H9 (cell line): ENCODE data around the gene TMTC1. TPM values are rescaled to one million over a fixed set of nuclear protein-coding genes. Genes with fewer than 3 reads are reported as not detected.

Source experiments
- DNase-seq: peaks from one replicate; pipeline ENCODE4 v3.0.0-alpha.2; 2017
- H2AFZ ChIP-seq: one replicate; pipeline ENCODE4 v1.6.1; 2013; ENCODE audit warnings: mild to moderate bottlenecking, low read length, control low read depth, moderate library complexity
- H2AK5ac ChIP-seq: 2 replicates; pipeline ENCODE4 v1.6.1; 2013; ENCODE audit warnings: low read length, control low read depth, mixed read lengths; ENCODE audit not compliant: insufficient read length
- H2BK120ac ChIP-seq: one replicate; pipeline ENCODE4 v1.6.1; 2013; ENCODE audit warnings: low read depth, mild to moderate bottlenecking, low read length, control low read depth, inconsistent platforms; ENCODE audit not compliant: poor library complexity, severe bottlenecking
- H2BK12ac ChIP-seq: 2 replicates; pipeline ENCODE4 v1.6.1; 2013; ENCODE audit warnings: low read length, control low read depth, mixed read lengths, low read depth; ENCODE audit not compliant: insufficient read length
- H2BK15ac ChIP-seq: 2 replicates; pipeline ENCODE4 v1.6.1; 2013; ENCODE audit warnings: low read depth, low read length, control low read depth
- H2BK20ac ChIP-seq: one replicate; pipeline ENCODE4 v1.6.1; 2013; ENCODE audit warnings: low read depth, mild to moderate bottlenecking, low read length, control low read depth, inconsistent platforms; ENCODE audit not compliant: poor library complexity, severe bottlenecking
- H2BK5ac ChIP-seq: 2 replicates; pipeline ENCODE4 v1.6.1; 2013; ENCODE audit warnings: low read length, control low read depth, mixed read lengths; ENCODE audit not compliant: insufficient read length
- H3K14ac ChIP-seq: 2 replicates; pipeline ENCODE4 v1.6.1; 2013; ENCODE audit warnings: low read length, control low read depth; ENCODE audit not compliant: insufficient read depth
- H3K18ac ChIP-seq: 2 replicates; pipeline ENCODE4 v1.6.1; 2013; ENCODE audit warnings: low read depth, mild to moderate bottlenecking, mixed read lengths, low read length, control low read depth; ENCODE audit not compliant: insufficient read length
- H3K23ac ChIP-seq: 2 replicates; pipeline ENCODE4 v1.6.1; 2013; ENCODE audit warnings: low read length, control low read depth, mixed read lengths, low read depth; ENCODE audit not compliant: insufficient read length
- H3K23me2 ChIP-seq: 2 replicates; pipeline ENCODE4 v1.6.1; 2013; ENCODE audit warnings: low read depth, mild to moderate bottlenecking, mixed read lengths, low read length, control low read depth; ENCODE audit not compliant: insufficient read length, poor library complexity, severe bottlenecking
- H3K27ac ChIP-seq: 2 replicates; pipeline ENCODE4 v1.5.1; 2013; ENCODE audit warnings: low read length, control low read depth, mixed read lengths, low read depth; ENCODE audit not compliant: insufficient read length
- H3K27me3 ChIP-seq: 2 replicates; pipeline ENCODE4 v1.6.1; 2013; ENCODE audit warnings: low read length, control low read depth, inconsistent platforms; ENCODE audit not compliant: insufficient read depth
- H3K4ac ChIP-seq: 2 replicates; pipeline ENCODE4 v1.6.1; 2013; ENCODE audit warnings: low read depth, mild to moderate bottlenecking, control low read depth, inconsistent platforms, low read length, moderate library complexity
- H3K4me1 ChIP-seq: 2 replicates; pipeline ENCODE4 v1.6.1; 2013; ENCODE audit warnings: low read length, control low read depth, inconsistent platforms; ENCODE audit not compliant: insufficient read depth
- H3K4me2 ChIP-seq: 2 replicates; pipeline ENCODE4 v1.6.1; 2013; ENCODE audit warnings: low read length, control low read depth, mixed read lengths; ENCODE audit not compliant: insufficient read length, insufficient read depth
- H3K56ac ChIP-seq: 2 replicates; pipeline ENCODE4 v1.6.1; 2013; ENCODE audit warnings: low read depth, mild to moderate bottlenecking, mixed read lengths, low read length, control low read depth; ENCODE audit not compliant: insufficient read length
- H3K79me1 ChIP-seq: 2 replicates; pipeline ENCODE4 v1.6.1; 2013; ENCODE audit warnings: low read depth, mild to moderate bottlenecking, moderate library complexity, low read length, control low read depth, inconsistent platforms; ENCODE audit not compliant: insufficient read depth, poor library complexity, severe bottlenecking
- H3K79me2 ChIP-seq: 2 replicates; pipeline ENCODE4 v1.6.1; 2013; ENCODE audit warnings: low read length, control low read depth, inconsistent platforms; ENCODE audit not compliant: insufficient read depth
- H3K9ac ChIP-seq: 2 replicates; pipeline ENCODE4 v1.6.1; 2013; ENCODE audit warnings: low read length, control low read depth, mixed read lengths; ENCODE audit not compliant: insufficient read length; ENCODE audit errors: extremely low read depth
- H3K9me3 ChIP-seq: one replicate; pipeline ENCODE4 v1.6.1; 2013; ENCODE audit warnings: low read depth, low read length, inconsistent platforms; ENCODE audit not compliant: control insufficient read depth
- H3T11ph ChIP-seq: one replicate; pipeline ENCODE4 v1.6.1; 2013; ENCODE audit warnings: mild to moderate bottlenecking, low read length, control low read depth, inconsistent platforms
- H4K20me1 ChIP-seq: one replicate; pipeline ENCODE4 v1.6.1; 2013; ENCODE audit not compliant: control insufficient read depth, insufficient read length, insufficient read depth
- H4K5ac ChIP-seq: 2 replicates; pipeline ENCODE4 v1.6.1; 2013; ENCODE audit warnings: low read depth, mild to moderate bottlenecking, mixed read lengths, low read length, control low read depth; ENCODE audit not compliant: insufficient read length
- H4K8ac ChIP-seq: replicated peaks from 2 replicates; pipeline ENCODE4 v1.6.1; 2013; ENCODE audit warnings: low read length, control low read depth, mixed read lengths, low read depth; ENCODE audit not compliant: insufficient read length
- H4K91ac ChIP-seq: 2 replicates; pipeline ENCODE4 v1.6.1; 2013; ENCODE audit warnings: low read depth, mild to moderate bottlenecking, moderate library complexity, mixed read lengths, low read length, control low read depth; ENCODE audit not compliant: insufficient read length
- H3K27ac Mint-ChIP-seq, 3 experiments: 2 replicates in 2 of 3; 3 replicates in 1 of 3; pipeline ENCODE4 v1.8.0; 2020 to 2021; ENCODE audit warnings: mixed read lengths in 3 of 3, mild to moderate bottlenecking in 1 of 3, moderate library complexity in 1 of 3
- H3K27me3 Mint-ChIP-seq: 2 replicates; pipeline ENCODE4 v1.8.0; 2021; ENCODE audit warnings: low read depth, mild to moderate bottlenecking, moderate library complexity, mixed read lengths
- H3K36me3 Mint-ChIP-seq, 3 experiments: 2 replicates in 2 of 3; 3 replicates in 1 of 3; pipeline ENCODE4 v1.8.0; 2020 to 2021; ENCODE audit warnings: low read depth in 3 of 3, mixed read lengths in 3 of 3; ENCODE audit not compliant: insufficient read depth in 1 of 3
- H3K4me1 Mint-ChIP-seq, 2 experiments: 2 replicates each; pipeline ENCODE4 v1.8.0; 2020; ENCODE audit warnings: mixed read lengths in 2 of 2
- H3K4me3 Mint-ChIP-seq, 2 experiments: 2 replicates in 1 of 2; 3 replicates in 1 of 2; pipeline ENCODE4 v1.8.0; 2020 to 2021; ENCODE audit warnings: mild to moderate bottlenecking in 2 of 2, mixed read lengths in 2 of 2, moderate library complexity in 1 of 2
- H3K9me3 Mint-ChIP-seq, 2 experiments: 2 replicates in 1 of 2; 3 replicates in 1 of 2; pipeline ENCODE4 v1.8.0; 2020; ENCODE audit warnings: mild to moderate bottlenecking in 2 of 2, mixed read lengths in 2 of 2, moderate library complexity in 1 of 2
- WGBS: extraction: QIAGEN DNeasy Blood & Tissue Kit; methylation state at CpG from one replicate; pipeline ENCODE4 v1.1.7; 2013; ENCODE audit warnings: missing lambda C conversion rate, low lambda C conversion rate, mixed read lengths; ENCODE audit not compliant: insufficient read length; ENCODE audit errors: extremely low coverage; 5-methylcytosine and 5-hydroxymethylcytosine counted together
- total RNA-seq: library from RNA; stranded (reverse); gene quantifications from 2 replicates; pipeline ENCODE4 v1.2.1, GENCODE V29; 2021
- TF ChIP-seq, protein P1 (sequence below): fragments of 200-600 bp; sonication (generic); conservative IDR thresholded peaks from 3 replicates; pipeline ENCODE4 v1.8.0; 2021; ENCODE audit warnings: antibody characterized with exemption, mild to moderate bottlenecking

Gene TMTC1
- total RNA-seq, 1 experiment from 2014 or later, result 16.1 TPM

DNA sequence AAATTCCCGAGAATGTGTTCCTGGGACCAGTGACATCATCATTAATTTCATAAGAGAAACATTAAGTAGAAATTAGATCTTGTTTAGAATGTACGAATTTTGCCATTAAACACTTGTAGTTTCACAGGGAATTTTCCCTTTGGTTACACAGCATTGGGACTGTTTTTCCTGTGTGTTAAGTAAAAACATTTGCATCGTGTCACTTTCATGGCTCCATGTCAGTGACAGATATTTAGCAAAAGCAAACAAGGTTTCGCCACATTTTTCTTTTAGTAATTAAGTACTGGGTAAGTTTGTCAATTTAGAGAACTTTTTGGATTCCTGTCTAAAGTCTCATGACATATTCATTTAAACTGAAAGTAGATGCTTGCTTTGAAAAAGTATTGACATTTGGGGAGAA, 240.7 kb downstream of the TMTC1 start:
- H2BK15ac ChIP-seq, result no peak overlapping the region
- peaks cover 4% of the 10 kb centered on the region; the same call in 1 of the 2 replicates for H3K4me1 ChIP-seq
- H3K79me2 ChIP-seq, result no peaks in the 10 kb centered on the region
- no peak overlapping the region for H4K8ac ChIP-seq
- DNase-seq, result no peak
- H3T11ph ChIP-seq, result no peak overlapping the region
- no peak overlapping the region for H3K56ac ChIP-seq
- no peaks in the 10 kb centered on the region for H3K9me3 Mint-ChIP-seq
- H3K18ac ChIP-seq, result no peak overlapping the region
- H4K20me1 ChIP-seq, result no peaks in the 10 kb centered on the region
- no peak overlapping the region for H3K14ac ChIP-seq
- H3K4me1 Mint-ChIP-seq, result peaks cover 16 to 17% of the 10 kb centered on the region in 2 experiments
- H3K4ac ChIP-seq, result no peak overlapping the region
- H4K5ac ChIP-seq, result no peak overlapping the region
- H2BK12ac ChIP-seq, result no peak overlapping the region
- WGBS, result no CpG with 5 or more reads among the region's 4 CpGs
- no peaks in the 10 kb centered on the region for H3K27me3 ChIP-seq
- H3K27me3 Mint-ChIP-seq, result no peaks in the 10 kb centered on the region
- no peak overlapping the region for H2BK5ac ChIP-seq
- H3K9ac ChIP-seq, result no peak overlapping the region
- no peaks in the 10 kb centered on the region for H3K23me2 ChIP-seq
- H3K27ac ChIP-seq, result no peak overlapping the region
- H3K79me1 ChIP-seq, result no peaks in the 10 kb centered on the region
- H3K4me3 Mint-ChIP-seq, result no peak overlapping the region
- H3K36me3 Mint-ChIP-seq, result peaks cover 0 to 2% (median 0%) of the 10 kb centered on the region in 3 experiments; a peak in 1 of 7 replicates
- no peaks in the 10 kb centered on the region for H3K9me3 ChIP-seq
- H2BK20ac ChIP-seq, result no peak overlapping the region
- no peak overlapping the region for H4K91ac ChIP-seq
- H3K27ac Mint-ChIP-seq, result no peak overlapping the region
- no peak overlapping the region for H3K4me2 ChIP-seq
- no peak overlapping the region for H3K23ac ChIP-seq
- H2AFZ ChIP-seq, result no peak overlapping the region
- no peak overlapping the region for H2BK120ac ChIP-seq
- no peak overlapping the region for H2AK5ac ChIP-seq
- TF ChIP-seq, protein P1, sequence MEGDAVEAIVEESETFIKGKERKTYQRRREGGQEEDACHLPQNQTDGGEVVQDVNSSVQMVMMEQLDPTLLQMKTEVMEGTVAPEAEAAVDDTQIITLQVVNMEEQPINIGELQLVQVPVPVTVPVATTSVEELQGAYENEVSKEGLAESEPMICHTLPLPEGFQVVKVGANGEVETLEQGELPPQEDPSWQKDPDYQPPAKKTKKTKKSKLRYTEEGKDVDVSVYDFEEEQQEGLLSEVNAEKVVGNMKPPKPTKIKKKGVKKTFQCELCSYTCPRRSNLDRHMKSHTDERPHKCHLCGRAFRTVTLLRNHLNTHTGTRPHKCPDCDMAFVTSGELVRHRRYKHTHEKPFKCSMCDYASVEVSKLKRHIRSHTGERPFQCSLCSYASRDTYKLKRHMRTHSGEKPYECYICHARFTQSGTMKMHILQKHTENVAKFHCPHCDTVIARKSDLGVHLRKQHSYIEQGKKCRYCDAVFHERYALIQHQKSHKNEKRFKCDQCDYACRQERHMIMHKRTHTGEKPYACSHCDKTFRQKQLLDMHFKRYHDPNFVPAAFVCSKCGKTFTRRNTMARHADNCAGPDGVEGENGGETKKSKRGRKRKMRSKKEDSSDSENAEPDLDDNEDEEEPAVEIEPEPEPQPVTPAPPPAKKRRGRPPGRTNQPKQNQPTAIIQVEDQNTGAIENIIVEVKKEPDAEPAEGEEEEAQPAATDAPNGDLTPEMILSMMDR, result no peak
